ENCODE results near the gene ICE1.

DNA sequence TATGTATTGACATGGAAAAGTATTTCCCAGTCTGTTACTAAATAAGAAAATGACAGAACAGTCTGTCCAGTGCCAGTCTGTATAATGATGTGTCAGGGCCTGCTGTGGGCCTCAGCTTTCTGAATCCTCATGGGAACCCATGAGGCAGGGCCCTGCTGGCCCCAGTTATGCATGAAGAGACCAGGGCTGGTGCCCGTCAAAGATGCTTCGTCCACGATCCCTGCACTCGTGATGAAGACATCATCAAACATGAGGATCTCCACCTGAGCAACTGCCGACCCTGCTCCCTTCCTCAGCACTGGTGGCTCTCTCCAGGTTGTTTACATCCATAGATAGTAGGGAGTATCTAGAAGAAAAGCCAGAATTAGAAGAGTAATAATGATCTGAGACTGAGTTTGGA, 52.5 kb downstream of the ICE1 start:
- TF ChIP-seq, protein P1, sequence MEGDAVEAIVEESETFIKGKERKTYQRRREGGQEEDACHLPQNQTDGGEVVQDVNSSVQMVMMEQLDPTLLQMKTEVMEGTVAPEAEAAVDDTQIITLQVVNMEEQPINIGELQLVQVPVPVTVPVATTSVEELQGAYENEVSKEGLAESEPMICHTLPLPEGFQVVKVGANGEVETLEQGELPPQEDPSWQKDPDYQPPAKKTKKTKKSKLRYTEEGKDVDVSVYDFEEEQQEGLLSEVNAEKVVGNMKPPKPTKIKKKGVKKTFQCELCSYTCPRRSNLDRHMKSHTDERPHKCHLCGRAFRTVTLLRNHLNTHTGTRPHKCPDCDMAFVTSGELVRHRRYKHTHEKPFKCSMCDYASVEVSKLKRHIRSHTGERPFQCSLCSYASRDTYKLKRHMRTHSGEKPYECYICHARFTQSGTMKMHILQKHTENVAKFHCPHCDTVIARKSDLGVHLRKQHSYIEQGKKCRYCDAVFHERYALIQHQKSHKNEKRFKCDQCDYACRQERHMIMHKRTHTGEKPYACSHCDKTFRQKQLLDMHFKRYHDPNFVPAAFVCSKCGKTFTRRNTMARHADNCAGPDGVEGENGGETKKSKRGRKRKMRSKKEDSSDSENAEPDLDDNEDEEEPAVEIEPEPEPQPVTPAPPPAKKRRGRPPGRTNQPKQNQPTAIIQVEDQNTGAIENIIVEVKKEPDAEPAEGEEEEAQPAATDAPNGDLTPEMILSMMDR (IDR thresholded peaks at IDR 0.05): no peak
- TF ChIP-seq, protein P2, sequence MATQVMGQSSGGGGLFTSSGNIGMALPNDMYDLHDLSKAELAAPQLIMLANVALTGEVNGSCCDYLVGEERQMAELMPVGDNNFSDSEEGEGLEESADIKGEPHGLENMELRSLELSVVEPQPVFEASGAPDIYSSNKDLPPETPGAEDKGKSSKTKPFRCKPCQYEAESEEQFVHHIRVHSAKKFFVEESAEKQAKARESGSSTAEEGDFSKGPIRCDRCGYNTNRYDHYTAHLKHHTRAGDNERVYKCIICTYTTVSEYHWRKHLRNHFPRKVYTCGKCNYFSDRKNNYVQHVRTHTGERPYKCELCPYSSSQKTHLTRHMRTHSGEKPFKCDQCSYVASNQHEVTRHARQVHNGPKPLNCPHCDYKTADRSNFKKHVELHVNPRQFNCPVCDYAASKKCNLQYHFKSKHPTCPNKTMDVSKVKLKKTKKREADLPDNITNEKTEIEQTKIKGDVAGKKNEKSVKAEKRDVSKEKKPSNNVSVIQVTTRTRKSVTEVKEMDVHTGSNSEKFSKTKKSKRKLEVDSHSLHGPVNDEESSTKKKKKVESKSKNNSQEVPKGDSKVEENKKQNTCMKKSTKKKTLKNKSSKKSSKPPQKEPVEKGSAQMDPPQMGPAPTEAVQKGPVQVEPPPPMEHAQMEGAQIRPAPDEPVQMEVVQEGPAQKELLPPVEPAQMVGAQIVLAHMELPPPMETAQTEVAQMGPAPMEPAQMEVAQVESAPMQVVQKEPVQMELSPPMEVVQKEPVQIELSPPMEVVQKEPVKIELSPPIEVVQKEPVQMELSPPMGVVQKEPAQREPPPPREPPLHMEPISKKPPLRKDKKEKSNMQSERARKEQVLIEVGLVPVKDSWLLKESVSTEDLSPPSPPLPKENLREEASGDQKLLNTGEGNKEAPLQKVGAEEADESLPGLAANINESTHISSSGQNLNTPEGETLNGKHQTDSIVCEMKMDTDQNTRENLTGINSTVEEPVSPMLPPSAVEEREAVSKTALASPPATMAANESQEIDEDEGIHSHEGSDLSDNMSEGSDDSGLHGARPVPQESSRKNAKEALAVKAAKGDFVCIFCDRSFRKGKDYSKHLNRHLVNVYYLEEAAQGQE (IDR thresholded peaks at IDR 0.05; ENCODE audit: insufficient read depth in 1 of 2, low read depth in 2 of 2, low read length in 1 of 2): no peak
